Occipital lobe (tissue), 2 donors: ENCODE data around the gene SNX24. TPM values are rescaled to one million over a fixed set of nuclear protein-coding genes. Genes with fewer than 3 reads are reported as not detected.
"Not testable (repeated sequence)": the region's sequence is repeated elsewhere in the genome, so short reads cannot be mapped to it uniquely, and the experiment has no call there.

Experiments
- DNase-seq: peaks from one replicate; lab custom pipeline; 2025; lab: John Stamatoyannopoulos, UW
- total RNA-seq: library from RNA; depleted of rRNA; stranded (reverse); fragments of >200 nt; gene quantifications from one replicate; pipeline ENCODE4 v1.2.3, GENCODE V29; 2014

Gene SNX24
- total RNA-seq: 9.0 TPM

- peak; percentile 68 for DNase-seq
Observed at GRCh38 chr5:122845229-122846050, at the start of gene SNX24. Gene SNX24, plus strand, starts transcription at chr5:122845613. Its CDS starts 21 bp downstream, at chr5:122845634.

- no peak for DNase-seq
Observed at GRCh38 chr5:122805481-122805880, 39.9 kb upstream of the SNX24 start.

- no peak for DNase-seq
Observed at GRCh38 chr5:122810405-122810804, 35.0 kb upstream of the SNX24 start.

- DNase-seq: no peak
Observed at GRCh38 chr5:122815218-122815767, 30.1 kb upstream of the SNX24 start.

- no peak for DNase-seq
Observed at GRCh38 chr5:122816756-122817155, 28.7 kb upstream of the SNX24 start.

- no peak for DNase-seq
Observed at GRCh38 chr5:122831984-122832383, 13.4 kb upstream of the SNX24 start.

- DNase-seq: no peak
Observed at GRCh38 chr5:122835681-122836080, 9.7 kb upstream of the SNX24 start.

- DNase-seq: no peak
Observed at GRCh38 chr5:122836947-122837346, 8.5 kb upstream of the SNX24 start.

GRCh38 chr5:122839731-122840130, 5.7 kb upstream of the SNX24 start:
- no peak for DNase-seq

- DNase-seq: no peak
Observed at GRCh38 chr5:122842016-122842580, 3.3 kb upstream of the SNX24 start.

- DNase-seq: no peak
Observed at GRCh38 chr5:122844136-122844909, 1.1 kb upstream of the SNX24 start.

GRCh38 chr5:122844910-122845228, 544 bp upstream of the SNX24 start:
- DNase-seq: no peak

GRCh38 chr5:122846051-122846550, 688 bp downstream of the SNX24 start:
- no peak for DNase-seq

GRCh38 chr5:122847687-122848081, 2.3 kb downstream of the SNX24 start:
- DNase-seq: no peak

GRCh38 chr5:122849771-122850170, 4.4 kb downstream of the SNX24 start:
- DNase-seq: no peak

- DNase-seq: not testable (repeated sequence)
Observed at GRCh38 chr5:122857538-122857937, 12.1 kb downstream of the SNX24 start.

- no peak for DNase-seq
Observed at GRCh38 chr5:122858451-122858850, 13.0 kb downstream of the SNX24 start.

- no peak for DNase-seq
Observed at GRCh38 chr5:122863240-122863639, 17.8 kb downstream of the SNX24 start.

- no peak for DNase-seq
Observed at GRCh38 chr5:122863721-122864120, 18.3 kb downstream of the SNX24 start.

GRCh38 chr5:122864400-122864799, 19.0 kb downstream of the SNX24 start:
- DNase-seq: no peak

- DNase-seq: no peak
Observed at GRCh38 chr5:122864842-122865241, 19.4 kb downstream of the SNX24 start.
